HK-2 (cell line): ENCODE data around the gene BAG5.
A peak's percentile ranks its signal among the peaks of the same experiment; 100 is the strongest.

Experiments used
- DNase-seq: peaks from one replicate; pipeline ENCODE4 v3.0.0-alpha.2; 2018; ENCODE audit not compliant: unreplicated experiment

BAG5 gene

DNA sequence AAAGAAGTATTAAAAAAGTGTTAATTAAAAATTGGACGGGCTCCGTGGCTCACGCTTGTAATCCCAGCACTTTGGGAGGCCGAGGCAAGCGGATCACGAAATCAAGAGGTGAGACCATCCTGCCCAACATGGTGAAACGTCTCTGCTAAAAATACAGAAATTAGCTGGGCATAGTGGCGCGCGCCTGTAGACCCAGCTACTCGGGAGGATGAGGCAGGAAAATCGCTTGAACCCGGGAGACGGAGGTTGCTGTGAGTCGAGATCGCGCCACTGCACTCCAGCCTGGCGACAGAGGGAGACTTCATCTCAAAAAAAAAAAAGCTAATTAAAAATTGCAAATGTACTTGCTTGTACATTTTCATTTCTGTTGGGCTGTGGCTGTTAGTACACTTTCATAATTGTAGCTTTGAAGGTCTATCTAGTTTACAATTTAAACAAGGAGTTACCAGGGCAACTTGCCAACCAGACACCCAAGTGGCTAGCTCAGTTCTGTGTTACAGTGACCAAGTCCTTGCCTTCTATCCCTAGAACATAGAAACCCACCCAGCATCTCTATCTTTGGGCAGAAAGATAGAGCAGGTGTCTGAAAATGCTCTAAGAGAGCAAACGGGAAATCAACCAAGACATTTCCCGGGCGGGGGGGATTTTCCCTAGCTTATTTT is 1.5 kb upstream of the BAG5 start:
- DNase-seq = no peak

DNA sequence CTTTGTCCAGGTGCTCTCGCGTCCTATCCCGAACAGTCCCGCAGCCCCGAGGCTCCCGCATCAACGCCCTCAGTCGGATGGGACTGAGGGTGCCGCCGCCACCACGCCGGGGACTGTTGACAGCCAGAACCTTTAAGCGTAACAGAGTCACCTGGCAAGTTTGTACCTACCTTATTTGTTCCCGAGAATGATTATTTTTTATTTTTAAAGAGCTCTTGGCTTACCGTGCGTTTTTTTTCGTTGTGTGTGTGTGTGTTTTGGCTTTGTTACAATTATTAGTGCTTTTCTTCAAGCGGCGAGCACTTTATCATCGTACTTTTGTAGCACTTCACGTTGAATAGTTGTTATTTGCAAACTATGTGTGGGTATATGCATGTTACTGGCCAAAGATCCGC is 766 bp upstream of the BAG5 start:
- DNase-seq = no peak

DNA sequence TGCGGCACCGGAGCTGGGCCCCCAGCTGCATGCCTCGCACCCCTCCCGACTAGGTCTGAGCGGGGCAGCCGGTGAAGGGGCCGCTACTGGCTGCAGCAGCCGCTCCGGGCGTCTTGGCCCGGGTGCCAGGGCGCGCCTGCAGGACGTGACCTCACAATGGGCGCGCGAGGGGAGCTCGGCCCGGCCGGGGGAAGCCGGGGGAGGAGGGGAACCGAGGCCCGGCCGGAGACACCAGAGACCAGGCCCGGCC is 353 bp downstream of the BAG5 start:
- DNase-seq = no peak

DNA sequence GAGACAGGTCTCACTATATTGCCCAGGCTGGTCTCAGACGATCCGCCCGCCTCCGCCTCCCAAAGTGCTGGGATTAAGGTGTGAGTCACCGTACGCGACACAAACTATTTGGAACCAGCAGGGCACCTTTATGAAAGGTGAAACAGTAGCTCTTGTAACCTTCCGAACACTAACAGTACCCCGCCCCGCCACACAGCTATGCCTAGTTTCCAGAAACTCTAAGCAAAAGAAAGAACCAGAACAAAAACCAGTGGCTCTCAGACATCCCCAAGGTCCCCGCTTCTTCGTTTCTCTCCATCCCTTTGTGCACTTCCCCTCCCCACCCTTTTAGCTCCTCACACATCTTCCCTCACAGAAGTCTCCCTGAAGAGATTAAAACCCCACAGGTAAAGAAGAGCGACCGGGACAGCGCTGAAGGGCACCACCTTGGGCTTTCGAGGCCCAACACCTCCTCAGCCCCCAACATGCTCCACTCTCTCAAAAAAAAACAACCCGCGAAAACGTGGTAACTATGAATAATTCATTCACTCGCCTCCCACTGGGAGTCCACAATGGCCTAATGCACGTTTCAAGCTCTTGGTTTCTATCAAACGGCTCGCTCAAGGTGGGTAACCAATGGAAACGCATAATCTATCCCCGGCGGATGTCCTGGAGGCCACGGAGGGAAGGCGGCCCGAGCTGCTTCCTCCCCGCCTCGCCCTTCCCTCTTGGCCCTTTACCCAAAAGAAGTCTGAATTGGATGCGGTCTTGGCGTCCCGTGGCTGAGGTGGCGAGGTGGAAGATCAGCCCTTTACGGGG is 877 bp downstream of the BAG5 start:
- peak; percentile 56 for DNase-seq

DNA sequence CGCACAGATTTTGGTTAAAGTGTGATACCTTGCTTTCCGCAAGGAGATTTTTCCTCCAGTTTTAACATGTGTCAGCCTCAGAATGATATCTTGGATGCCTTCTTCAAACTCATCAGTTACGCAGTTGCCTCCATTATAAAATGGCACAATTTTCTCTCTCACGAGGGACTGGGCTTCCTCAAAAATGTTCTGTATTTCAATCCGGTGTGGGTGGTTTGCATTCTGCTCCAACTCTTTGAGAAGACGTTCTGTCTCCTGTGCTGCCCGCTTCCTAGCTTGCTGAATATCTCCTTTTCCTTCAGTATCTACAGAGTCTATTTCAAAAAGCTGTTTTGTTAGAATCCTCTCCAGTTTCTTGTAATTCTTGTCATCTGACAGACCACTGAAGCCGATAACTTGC is 1.8 kb downstream of the BAG5 start:
- DNase-seq = no peak

DNA sequence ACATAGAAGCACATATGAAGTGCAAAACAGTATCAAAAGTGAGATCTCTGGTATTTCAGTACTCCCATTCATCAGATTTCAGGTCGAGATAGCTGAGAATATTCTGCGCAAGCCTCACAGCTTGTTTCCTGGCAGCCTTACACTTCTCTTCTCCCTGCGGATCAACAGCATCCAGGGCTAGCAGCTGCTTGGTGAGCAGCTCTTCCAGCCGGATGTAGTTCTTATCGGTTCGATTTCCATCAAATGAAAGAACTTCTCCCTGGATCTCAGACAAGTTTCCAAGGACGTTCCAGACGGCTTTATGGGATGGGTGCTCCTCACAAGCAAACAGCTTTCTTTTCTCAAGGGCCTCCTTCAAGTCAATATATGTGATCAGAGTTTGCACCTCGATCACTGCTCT is 2.7 kb downstream of the BAG5 start:
- DNase-seq = no peak

DNA sequence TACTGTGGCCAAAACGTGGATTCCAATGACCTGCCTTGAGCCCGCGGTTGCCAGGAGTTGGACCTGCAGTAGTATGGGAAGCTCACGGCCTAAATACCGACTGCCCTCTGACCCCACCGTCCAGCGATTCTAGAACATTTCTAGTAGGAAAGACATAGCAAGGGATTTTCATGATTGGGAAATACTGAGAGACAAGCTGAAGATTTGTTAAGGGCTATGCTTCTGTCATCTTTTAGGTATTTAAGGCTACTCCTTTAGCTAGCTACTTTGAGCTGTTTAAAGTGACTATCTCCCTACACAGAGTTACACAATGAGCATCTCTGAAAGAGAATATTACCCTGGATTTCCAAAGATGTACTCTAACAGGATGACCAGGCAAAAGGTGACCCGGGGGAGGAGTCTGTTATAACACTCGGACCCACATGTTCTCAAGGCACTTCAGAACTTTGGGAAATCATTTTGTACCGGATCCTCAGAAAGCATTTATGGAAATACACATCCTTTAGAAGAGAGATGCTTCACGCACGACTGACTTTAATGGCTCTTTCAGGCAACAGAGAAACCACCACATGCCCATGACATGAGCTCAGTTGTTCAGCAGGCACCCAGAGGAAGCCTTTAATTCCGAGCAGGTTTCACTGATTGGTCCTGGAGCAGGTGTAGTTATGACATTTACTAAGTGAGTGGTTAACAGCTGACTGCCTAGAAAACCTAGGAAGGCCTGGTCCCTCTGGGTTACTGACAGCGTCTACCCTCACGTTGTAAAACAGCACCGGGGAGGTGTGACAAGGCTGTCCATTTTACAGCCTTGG is 4.2 kb downstream of the BAG5 start:
- peak; percentile 81 for DNase-seq

DNA sequence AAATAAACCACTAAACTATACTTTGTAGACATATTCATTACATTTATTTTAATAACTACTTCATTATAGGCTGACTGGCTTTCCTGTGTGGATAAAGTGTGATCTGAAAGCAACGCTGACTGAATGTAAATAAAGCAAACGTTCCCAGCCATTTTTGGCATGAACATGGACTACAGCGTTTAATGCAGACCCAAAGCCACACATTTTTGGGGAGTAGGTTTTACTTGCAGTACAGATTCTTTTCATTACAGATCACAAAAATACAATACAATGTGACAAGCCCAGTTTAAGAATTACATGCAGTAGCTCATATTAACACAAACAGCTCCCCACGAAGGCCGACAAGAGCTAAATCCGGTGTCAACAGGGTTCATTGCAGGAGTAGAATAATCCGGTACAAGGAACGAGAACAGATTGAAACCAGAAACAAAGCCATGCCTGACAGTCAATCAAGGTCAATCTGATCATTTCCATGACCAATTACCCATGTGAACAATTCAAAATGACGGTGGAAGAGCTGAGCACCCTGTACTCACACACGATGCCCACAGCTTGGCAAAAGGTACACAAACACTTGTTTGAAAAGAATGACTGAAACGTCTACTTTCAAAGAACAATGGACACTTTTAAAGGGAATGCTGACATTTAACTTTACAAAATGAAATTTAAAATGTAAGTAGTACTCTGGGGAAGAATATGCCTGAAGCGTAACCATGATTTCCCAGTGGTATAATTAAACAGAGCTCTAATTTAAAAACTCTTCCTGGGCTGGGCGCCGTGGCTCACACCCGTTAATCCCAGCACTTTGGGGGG is 5.3 kb downstream of the BAG5 start:
- no peak for DNase-seq

DNA sequence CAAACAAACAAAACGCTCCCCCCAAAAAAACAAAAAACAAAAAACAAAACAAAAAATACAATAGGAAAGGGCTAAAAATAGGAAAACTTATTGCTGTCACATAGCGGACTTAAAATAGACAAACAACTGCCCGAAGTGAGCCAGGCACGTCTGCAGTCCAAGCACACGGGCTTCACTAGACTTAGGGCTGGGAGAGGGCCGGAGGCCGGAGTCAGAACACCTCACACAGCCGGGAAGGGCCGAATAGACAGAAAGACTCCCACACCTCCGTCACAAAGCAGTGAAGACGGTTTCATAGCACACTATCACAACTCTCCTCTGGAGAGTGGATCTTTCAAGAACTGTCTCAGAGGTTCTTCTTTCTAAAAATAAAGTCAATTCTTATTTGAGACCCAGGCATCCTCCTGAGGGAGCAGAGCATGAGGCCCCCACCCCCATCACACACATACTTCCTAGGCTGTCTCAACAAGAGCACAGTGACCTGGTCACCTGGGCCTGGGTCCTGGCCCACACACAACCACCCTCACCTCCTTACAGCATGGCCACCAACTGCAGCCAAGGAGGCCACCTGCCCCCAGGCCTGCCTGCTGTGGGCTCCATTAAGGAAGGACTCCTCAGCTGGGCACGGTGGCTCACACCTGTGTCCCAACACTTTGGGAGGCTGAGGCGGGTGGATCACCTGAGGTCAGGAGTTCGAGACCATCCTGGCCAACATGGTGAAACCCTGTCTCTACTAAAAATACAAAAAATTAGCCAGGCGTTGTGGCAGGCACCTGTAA is 6.7 kb downstream of the BAG5 start:
- no peak for DNase-seq

DNA sequence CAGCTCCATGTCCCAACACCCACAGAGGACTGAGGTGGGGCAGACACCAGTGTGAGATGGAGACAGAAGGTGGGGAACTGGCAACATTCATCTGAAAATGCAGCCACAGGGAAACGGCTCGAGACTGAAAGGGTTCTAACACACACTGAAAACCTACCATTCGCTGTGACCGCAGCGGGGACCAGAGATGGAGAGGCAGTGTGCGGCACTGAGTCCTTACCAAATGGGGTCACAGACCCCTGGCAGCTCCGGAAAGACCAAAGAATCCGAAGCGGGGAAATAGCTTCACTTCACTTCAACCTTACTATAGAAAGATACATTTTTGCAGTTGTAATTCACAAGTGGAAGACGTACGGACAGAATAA is 9.6 kb downstream of the BAG5 start:
- DNase-seq = no peak

DNA sequence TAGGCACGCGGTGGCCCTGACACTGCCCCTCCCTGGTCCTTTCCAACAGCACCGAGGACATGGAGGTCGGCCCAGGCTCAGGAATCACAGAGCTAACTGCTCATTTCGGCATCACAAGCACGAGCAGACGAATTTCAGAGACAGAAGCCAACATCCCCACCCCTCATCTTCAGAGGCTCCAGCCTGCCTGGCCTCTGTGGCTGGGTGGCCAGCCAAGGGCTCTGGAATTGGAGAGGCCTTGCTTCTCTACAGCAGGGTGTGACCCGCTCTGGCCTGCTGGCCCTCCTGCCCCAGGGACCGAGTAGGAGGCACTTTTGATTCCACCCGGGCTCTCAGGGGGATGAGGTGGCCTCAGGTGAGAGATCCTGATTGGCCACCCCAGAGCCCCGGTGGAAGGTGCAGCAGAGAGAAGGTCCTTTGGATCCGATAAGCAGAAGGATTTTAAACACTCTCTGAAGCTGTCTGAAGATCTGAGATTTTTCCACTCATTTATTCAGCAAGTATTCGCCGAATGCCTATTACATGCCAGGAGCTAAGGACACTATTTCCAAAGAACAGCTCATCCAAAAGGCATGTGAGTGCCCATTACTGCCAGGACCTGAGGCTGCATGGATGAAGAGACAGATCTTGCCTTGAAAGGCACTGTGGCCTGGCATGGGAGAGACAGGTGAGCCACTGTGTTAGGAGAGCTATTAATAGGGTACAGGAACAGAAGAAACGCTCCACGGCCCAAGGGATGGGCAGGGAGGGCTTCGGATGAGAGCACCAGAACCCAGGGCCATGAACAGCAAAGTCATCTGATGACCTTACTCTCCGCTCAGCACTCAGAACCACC is 10.2 kb downstream of the BAG5 start:
- DNase-seq = peak; percentile 64

DNA sequence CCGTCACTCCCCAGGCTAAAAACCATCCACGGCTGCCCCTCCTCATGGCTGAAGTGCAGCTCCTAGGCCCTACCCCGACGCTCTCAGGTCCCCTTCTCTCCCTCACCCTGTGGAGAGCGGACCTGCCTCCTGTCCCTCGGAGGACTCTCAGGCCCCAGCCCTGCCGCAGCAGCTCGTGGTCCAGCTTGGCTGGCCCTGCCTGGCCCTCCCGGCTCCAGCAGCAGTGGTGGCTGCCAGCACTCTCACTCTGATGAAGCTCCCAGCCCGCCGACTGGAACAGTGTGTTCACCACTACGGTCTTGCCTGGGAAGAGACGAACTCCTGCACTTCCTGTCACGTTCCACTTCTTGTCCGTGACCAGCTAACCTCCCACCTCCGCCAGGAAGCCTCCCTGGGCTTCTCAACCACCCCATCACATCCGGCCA is 11.1 kb downstream of the BAG5 start:
- DNase-seq = peak; percentile 74

DNA sequence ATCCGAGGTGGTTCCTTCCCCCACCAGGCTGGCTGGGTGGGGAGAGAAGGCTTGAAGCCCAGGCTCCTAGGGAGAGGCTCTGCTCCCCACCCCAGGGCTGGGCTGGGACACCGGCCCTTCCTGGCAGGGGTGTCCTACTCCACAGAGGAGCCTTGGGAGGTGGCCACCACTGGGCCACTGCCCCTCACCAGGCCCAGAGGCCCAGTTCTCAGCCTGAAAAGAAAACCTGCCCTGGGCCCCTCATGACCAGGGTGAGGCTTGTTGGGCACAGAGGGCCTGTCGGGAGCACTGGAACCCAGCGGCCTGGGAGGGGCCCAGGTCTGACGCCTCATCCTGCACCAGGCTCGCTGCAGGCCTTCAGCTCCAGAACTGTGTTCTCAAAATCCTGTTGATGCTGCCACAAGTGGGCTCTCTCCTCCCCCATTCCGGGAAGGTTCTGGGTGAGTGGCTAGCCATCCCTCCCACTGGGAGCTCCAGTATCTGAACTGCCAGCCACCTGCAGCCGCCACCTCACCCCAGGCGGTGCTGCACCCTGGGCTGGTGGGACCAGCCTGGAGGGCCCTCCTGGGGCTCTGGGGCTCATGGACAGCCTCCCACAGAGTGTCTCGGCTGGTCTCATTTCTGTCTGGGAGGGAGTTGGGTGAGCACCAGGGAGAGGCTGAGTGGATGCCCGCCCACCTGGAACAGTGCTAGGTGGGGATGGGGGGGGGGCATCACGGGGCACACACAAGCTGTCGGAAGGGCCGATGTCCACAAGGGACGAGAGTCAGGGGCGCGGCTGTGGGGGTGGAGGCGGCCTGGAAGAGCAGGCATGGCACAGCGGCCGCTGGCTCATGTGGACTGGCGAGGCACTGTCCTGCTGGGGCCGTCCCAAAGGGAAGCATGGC is 11.8 kb downstream of the BAG5 start:
- DNase-seq = peak; percentile 69

DNA sequence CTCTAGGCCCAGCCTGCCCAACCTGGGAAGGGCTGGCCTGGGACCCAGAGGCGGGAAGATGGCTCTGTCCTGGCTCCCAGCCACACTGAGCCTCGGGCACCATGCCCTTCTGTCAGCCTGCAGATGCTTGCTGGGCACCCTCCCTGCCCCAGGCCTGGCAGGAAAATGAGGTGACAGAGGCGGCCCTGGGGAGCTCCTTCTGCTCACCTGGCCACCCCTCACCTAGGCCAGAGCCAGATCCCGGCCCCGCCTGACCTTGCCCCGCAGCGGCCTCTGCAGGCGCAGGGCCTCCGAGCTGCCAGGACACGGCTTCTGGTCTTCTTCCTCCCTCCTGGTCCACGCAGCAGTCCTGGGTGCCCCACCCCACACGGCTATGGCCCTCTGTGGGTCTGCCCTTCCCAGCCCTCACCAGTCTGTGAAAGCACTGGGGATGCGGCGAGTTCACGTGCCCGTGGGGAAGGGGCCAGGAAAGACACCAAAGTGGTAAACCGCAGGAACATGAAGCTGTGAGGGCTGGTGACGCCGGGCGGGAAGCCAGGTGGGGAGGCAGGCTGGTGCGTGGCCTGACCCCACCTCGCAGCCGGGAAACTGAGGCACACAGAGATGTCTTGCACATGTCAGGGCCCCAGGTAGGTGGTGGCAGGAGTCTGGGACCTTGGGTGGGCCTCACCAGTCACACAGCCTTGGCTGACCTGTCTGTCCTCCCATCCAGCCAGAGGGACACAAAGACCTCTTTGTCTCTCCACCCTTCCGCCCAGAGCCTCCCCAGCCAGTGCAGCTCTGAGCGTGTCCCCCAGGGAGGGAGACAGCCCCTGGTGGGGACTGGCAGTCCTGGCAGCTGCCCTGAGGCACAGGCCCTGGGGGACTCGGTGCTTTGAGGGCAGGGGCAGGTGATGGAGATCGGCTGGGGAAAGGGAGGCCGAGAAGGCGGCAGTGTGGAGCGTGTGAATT is 12.8 kb downstream of the BAG5 start:
- DNase-seq = no peak

DNA sequence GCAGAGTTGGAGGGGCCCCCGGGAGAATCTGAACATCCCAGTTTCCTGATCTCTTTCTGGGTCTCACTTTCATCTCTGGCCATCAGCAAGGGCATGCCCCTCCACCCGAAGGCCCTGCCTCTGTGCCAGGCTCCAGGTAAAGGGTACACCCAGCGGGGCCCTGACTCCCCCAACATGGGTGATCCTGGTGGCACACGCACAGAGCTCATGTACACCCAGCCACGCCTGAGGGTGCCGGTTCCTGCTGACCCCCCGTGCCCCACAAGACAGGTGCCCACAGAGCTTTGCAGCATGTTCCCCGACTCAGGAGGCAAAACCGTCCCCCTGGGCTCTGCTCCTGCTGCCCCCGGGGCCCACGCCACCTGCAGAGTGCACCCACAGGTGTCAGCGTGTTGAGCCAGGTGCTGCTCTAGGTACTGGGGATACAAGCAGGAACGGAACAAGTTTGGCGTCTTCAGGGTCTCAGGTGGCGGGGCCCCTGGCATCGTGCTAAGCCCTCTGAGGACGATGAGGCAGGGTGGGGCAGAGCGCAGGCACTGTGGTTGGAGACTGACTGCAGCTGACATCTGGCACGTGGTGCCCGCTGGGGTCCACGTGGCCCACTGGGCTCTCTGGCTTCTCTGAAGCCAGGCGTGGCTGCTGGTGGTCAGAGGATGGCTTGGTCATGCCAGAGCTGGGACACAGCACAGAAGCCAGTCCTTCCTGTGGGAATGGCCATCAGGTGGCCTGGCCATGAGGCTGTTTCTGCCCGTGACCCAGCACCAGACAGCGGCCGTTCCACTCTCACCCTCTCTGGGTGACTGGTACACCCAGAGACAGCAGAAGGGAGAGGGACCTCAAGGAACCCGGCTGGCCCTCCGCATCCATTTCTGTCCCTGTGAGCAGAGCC is 13.8 kb downstream of the BAG5 start:
- no peak for DNase-seq

DNA sequence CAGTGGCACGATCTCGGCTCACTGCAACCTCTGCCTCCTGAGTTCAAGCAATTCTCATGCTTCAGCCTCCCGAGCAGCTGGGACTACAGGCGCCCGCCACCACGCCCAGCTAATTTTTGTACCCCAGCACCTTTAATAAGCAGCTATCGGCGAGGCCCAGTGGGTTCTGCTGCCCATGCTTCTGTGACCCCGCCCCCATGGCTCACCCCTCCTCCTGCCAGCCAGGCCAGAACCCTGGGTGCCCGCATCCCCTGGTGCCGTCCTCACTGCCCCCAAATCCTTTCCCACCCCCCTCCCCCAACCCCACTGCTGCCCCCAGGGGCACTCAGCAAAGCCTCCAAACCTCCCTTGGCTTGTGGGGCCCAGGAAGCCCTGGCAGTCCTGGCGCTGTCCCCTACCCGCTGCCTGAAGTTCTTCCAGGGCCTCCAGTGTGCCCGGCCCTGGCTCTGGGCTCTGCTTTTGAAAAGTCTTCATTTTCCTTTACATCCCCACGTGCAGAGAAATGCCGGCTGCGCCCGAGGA is 14.5 kb downstream of the BAG5 start:
- DNase-seq = no peak

DNA sequence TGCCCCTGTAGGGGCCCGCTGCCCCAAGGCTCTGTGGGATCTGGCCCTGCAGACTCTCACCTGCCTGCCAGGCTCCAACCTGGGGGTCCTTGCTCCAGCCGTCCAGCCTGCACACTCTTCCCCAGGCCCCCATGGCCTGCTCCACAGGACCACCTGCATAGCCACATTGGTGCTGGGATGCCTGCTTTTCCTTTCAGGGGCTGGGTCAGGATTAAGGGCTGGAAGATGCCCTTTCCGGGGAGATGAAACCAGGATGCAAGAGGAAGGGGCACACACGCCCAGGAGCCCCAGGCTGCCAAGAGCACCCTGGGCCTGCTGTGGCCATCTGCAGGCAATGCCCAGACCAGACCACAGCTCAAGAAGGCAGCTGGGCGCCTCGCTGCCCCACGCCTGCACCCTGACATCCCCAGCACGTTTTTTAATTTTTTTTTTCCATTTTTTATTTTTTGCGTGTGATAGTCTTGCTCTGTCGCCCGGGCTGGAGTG is 15.0 kb downstream of the BAG5 start:
- no peak for DNase-seq
